Lower leg skin (tissue), 3 donors: ENCODE results near the gene LRCOL1.

Experiments used
- CTCF ChIP-seq, 3 donors: fragments of 450-650 bp; IDR thresholded peaks; one replicate each; pipeline ENCODE4 v1.5.1; 2016; ENCODE audit warnings: antibody characterized with exemption in 3 of 3, mild to moderate bottlenecking in 3 of 3, moderate library complexity in 2 of 3
- POLR2A ChIP-seq, 2 donors: fragments of 450-650 bp; IDR thresholded peaks; one replicate each; pipeline ENCODE4 v1.6.1; 2016 to 2017; ENCODE audit warnings: antibody characterized with exemption in 2 of 2, mild to moderate bottlenecking in 1 of 2, moderate library complexity in 1 of 2

- TF ChIP-seq CTCF (IDR thresholded peaks at IDR 0.05), result no peak
- TF ChIP-seq POLR2A (IDR thresholded peaks at IDR 0.05), result no peak
These were observed 39.7 kb downstream of the LRCOL1 start for GRCh38 chr12:132570635-132571034.
